ENCODE results near the gene ITPRIPL2.
A peak's percentile ranks its signal among the peaks of the same experiment; 100 is the strongest.

The ITPRIPL2 gene

DNA sequence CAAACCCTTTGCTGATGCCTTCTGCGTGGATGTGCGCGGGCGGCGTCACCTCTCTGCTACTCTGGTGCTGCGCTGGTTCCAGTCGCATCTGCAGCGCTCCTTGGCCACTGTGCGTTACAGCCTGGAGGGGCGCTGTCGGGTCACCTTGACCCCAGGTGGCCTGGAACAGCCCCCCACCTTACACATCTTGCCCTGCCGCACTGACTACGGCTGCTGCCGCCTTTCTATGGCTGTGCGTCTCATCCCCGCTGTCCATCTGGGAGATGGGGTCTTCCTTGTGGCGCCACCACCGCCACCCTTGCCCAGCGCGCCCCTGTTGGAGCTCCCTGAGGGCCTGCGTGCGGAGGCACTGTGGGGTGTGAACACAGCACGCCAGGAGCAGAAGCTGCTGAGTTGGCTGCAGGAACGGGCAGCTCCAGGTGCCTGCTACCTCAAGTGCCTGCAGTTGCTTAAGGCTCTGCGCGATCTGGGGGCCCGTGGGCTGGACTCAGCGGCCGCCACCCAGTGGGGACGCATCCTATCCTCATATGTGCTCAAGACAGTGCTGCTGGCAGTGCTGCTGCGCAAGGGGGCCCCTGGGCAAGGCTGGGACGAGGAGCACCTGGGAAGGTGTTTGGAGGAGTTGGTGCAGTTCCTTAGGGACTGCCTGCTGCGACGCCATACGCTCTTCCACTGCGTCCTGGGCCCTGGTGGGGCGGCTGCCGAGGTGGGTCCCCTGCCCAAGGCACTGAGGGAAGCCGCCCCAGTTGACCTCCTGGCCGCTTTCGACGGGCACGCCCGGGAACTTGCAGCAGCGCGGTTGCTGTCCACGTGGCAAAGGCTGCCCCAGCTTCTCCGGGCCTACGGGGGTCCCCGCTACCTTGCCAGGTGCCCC lies 1.6 kb downstream of the ITPRIPL2 start:
- TF ChIP-seq CTCF (IDR thresholded peaks at IDR 0.05; ENCODE audit: insufficient read depth, low read length, missing control alignments), result peak; percentile 39
- POLR2A ChIA-PET, result interaction anchor here (0.6 kb wide), 1 partner anchor 52 kb away, joined by 3 read pairs; no protein-coding TSS in a partner anchor
- CTCF ChIA-PET, result interaction anchor here (0.6 to 5.2 kb wide), 6 partner anchors 11 to 64 kb away, joined by 3 to 24 read pairs (median 3); no protein-coding TSS in a partner anchor
- DNase-seq (ENCODE audit: low read depth, low spot score), result no peak
- peak overlapping the region; percentile 75 for H3K4me3 ChIP-seq (ENCODE audit: low read depth, low read length)

DNA sequence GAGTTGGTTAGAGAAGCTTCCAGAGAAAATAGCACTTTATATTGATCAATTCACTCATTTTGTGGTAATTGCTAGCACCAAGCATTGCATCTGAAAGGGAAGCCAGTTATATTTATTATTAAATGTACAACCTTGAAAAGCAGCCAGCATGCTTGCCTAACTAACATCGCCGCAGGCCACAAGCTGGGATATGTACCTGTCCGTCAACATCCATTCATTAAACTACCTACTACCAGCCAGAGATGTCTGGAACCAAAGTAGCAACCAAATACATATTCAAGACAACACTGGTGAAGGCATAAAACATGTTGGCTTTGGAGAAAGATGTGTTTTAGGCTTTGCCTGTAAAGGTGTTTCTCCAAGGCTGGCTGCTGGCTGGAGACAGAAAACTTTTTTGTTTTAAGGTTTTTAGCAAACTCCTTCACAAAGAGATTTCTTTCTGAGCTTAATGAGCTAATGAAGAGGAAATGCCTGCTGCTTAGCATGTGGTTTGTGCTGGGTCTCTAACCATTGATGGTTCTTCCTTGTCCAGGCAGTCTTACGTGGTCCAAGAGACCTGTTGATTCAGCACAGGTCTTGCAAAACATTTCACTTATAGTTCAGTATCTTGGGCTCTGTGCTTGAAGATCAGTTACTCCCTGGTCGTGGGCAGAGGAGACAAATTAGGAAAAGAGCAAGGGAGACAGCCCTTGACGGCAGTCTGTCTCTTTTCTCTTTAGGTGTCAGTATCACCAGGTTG lies 3.1 kb downstream of the ITPRIPL2 start:
- POLR2A ChIA-PET, result interaction anchor here (1.2 kb wide), 1 partner anchor 20 kb away, joined by 3 read pairs; no protein-coding TSS in a partner anchor

GRCh38 chr16:19118938-19119431 lies 5.2 kb downstream of the ITPRIPL2 start:
- ChIA-PET POLR2A (interaction anchor here (0.6 to 1.2 kb wide), 3 partner anchors 12 to 65 kb away, joined by 3 to 4 read pairs (median 4); no protein-coding TSS in a partner anchor), CTCF (interaction anchor here (1.3 to 4.4 kb wide), 6 partner anchors 10 to 257 kb away, joined by 3 to 17 read pairs (median 4); partner anchors contain the start of gene TMC7)
- no peak for TF ChIP-seq CTCF (IDR thresholded peaks at IDR 0.05; ENCODE audit: insufficient read depth, low read length, missing control alignments)
- H3K4me3 ChIP-seq (ENCODE audit: low read depth, low read length), result peak overlapping the region; percentile 64
- DNase-seq (ENCODE audit: low read depth, low spot score), result peak; percentile 72

More for the DNA sequence above, 3.1 kb downstream of the ITPRIPL2 start:
- no peak overlapping the region for H3K4me3 ChIP-seq (ENCODE audit: low read depth, low read length)
- CTCF ChIA-PET, result interaction anchor here (0.8 to 4.4 kb wide), 3 partner anchors 11 to 30 kb away, joined by 3 to 17 read pairs (median 6); no protein-coding TSS in a partner anchor
- no peak for DNase-seq (ENCODE audit: low read depth, low spot score)
- TF ChIP-seq CTCF (IDR thresholded peaks at IDR 0.05; ENCODE audit: insufficient read depth, low read length, missing control alignments), result no peak

GRCh38 chr16:19119564-19119963 lies 5.8 kb downstream of the ITPRIPL2 start:
- DNase-seq (ENCODE audit: low read depth, low spot score), result peak; percentile 69
- TF ChIP-seq CTCF (IDR thresholded peaks at IDR 0.05; ENCODE audit: insufficient read depth, low read length, missing control alignments), result no peak
- ChIA-PET POLR2A (interaction anchor here (1.0 to 1.2 kb wide), 2 partner anchors 11 to 34 kb away, joined by 3 to 4 read pairs; no protein-coding TSS in a partner anchor), CTCF (interaction anchor here (1.3 to 4.4 kb wide), 6 partner anchors 9 to 256 kb away, joined by 3 to 17 read pairs (median 4); partner anchors contain the start of gene TMC7)
- H3K4me3 ChIP-seq (ENCODE audit: low read depth, low read length), result peak overlapping the region; percentile 64

DNA sequence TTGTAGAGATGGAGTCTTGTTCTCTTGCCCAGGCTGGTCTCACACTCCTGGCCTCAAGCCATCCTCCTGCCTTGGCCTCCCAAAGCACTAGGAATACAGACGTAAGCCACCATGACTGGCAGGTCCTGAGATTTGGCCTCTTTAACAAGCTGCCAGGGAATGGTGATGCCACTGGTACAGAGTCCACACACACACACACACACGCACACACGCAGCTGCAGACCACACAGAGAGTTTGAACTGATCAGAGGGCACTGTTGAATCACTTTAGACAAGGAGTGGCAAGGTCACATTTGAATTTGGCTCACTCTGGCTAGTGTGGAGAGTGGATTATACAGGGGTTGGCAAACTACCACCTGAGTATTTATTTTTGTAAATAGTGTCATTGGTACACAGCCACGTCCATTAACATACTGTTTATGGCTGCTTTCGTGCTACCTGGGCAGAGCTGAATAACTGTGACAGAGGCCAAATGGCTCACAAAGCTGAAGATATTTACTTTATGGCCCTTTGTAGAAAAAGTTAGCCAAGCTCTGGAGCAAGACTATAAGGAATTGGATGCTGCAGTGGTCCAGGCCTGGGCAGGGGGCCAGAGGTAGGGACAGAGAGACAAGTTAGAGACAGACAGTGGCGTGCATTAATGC lies 9.9 kb downstream of the ITPRIPL2 start:
- CTCF ChIA-PET, result interaction anchor here (2.0 kb wide), 1 partner anchor 38 kb away, joined by 10 read pairs; no protein-coding TSS in a partner anchor

More for the DNA sequence above, 9.9 kb downstream of the ITPRIPL2 start:
- DNase-seq (ENCODE audit: low read depth, low spot score), result no peak
- TF ChIP-seq CTCF (IDR thresholded peaks at IDR 0.05; ENCODE audit: insufficient read depth, low read length, missing control alignments), result no peak
- H3K4me3 ChIP-seq (ENCODE audit: low read depth, low read length), result no peak overlapping the region
- POLR2A ChIA-PET, result interaction anchor here (0.7 to 1.5 kb wide), 2 partner anchors 8 to 12 kb away, joined by 3 to 4 read pairs; no protein-coding TSS in a partner anchor

All from AG04449 (cell line).